WTC11 (cell line): ENCODE results near the gene EGFR.

ENCODE experiments used
- CTCF ChIP-seq: fragments of 200-600 bp; IDR thresholded peaks from 2 replicates; pipeline ENCODE4 v1.8.0; 2022; ENCODE audit warnings: antibody characterized with exemption
- NFE2L1 ChIP-seq: sonication (generic); formaldehyde crosslinking; IDR thresholded peaks from 2 replicates; pipeline ENCODE4 v1.8.1; 2023; ENCODE audit warnings: missing genetic modification reagents
- ZNF121 ChIP-seq: sonication (generic); formaldehyde crosslinking; IDR thresholded peaks from 2 replicates; pipeline ENCODE4 v1.8.0; 2023; ENCODE audit warnings: missing genetic modification reagents
- TF ChIP-seq, protein P1 (sequence below): sonication (generic); formaldehyde crosslinking; IDR thresholded peaks from 2 replicates; pipeline ENCODE4 v1.8.1; 2023; ENCODE audit warnings: mild to moderate bottlenecking, missing genetic modification reagents, moderate library complexity
- TF ChIP-seq, protein P2 (sequence below): sonication (generic); formaldehyde crosslinking; IDR thresholded peaks from 2 replicates; pipeline ENCODE4 v1.8.0; 2022; ENCODE audit warnings: mild to moderate bottlenecking, missing genetic modification reagents

- TF ChIP-seq, protein P1, sequence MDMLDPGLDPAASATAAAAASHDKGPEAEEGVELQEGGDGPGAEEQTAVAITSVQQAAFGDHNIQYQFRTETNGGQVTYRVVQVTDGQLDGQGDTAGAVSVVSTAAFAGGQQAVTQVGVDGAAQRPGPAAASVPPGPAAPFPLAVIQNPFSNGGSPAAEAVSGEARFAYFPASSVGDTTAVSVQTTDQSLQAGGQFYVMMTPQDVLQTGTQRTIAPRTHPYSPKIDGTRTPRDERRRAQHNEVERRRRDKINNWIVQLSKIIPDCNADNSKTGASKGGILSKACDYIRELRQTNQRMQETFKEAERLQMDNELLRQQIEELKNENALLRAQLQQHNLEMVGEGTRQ (CRISPR knock-in tag) = no peak
- TF ChIP-seq ZNF121 = no peak
- no peak for TF ChIP-seq CTCF
- TF ChIP-seq NFE2L1 = no peak
- TF ChIP-seq, protein P2, sequence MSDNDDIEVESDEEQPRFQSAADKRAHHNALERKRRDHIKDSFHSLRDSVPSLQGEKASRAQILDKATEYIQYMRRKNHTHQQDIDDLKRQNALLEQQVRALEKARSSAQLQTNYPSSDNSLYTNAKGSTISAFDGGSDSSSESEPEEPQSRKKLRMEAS (CRISPR knock-in tag) = no peak
Observed at GRCh38 chr7:55026867-55027490, 8.2 kb downstream of the EGFR start.
